NCI-H1436 treated with DMSO at 0.1 percent for 48 hours (cell line): ENCODE results near the gene SBNO2.
"Not testable (repeated sequence)": the region's sequence is repeated elsewhere in the genome, so short reads cannot be mapped to it uniquely, and the experiment has no call there.

ENCODE experiments used
- DNase-seq: peaks from one replicate; lab custom pipeline; 2025; lab: John Stamatoyannopoulos, UW

Gene SBNO2

DNA sequence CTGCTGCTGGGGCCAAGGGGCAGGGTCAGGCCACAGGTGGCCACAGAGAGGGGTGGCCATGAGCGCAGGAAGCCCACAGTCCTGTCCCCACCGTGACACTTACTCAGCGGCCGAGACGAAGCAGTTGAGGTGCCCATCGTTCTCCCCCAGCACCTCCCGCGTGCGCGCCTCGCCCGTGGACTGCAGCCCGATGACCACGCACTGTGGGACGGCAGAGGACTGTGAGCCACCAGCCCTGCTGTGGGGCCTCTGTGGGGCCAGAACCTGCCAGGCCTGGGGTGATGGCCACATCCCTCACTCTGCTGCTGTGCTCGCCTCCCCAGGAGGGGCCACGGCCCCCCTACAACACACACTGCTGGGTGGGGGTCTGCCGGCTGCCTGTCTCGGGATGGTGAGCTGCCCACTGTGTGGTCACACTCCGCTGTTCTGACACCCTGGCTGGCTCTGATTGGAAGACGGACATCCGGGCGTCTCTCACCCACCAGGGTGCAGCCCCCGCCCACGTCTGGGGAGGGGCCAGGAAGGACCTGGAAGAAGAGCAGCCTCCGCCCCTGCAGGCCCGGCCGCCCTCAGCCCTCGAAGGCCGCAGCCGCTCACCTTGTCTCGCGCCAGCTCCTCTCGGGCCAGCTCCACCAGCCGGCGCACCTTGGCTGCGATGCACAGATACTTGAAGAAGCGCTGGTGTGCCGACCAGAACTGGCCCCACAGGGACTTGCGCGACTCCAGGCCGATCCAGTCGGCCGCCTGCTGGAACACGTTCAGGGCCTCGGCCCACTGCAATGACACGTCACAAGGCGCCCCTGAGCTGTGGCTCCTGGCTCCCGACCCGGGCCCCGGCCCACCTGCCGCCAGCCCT is 57.1 kb downstream of the SBNO2 start:
- no peak for DNase-seq

DNA sequence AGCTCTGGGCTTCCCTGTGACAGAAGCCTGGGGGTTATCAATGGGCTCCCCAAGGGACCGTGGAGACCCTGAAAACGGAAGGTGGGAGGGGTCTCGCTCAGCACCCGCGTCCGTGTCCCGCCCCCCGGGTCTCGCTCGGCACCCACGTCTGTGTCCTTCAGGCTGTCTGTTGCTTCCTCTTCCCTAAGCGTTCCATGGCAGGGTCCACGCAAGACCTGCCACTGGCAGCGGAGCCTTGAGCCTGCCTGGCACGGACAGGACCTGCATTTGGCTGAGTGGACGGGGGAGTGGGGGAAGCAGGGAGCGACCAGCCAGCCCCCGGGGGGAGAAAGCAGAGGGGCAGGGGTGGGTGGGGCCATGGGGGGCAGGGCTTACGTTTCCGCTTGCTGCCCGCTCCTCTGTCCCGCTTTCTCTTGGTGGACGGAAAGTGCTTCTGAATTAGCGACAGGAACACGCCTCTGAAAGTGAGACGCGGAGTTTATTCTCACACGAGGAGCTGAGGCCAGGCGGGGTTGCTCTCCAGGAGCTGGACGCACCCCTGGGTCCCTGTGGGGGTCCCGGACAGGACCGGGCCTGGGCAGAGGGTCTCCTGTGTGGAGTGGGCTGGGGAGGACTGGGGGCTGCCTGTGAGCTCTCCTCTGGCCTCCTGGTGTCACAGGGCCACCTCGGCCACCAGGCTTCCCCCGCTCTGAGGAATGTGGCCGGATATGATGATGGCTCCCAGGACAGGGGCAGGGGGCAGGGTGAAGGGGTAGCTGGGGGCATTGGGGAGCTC is 58.2 kb downstream of the SBNO2 start:
- DNase-seq = no peak

DNA sequence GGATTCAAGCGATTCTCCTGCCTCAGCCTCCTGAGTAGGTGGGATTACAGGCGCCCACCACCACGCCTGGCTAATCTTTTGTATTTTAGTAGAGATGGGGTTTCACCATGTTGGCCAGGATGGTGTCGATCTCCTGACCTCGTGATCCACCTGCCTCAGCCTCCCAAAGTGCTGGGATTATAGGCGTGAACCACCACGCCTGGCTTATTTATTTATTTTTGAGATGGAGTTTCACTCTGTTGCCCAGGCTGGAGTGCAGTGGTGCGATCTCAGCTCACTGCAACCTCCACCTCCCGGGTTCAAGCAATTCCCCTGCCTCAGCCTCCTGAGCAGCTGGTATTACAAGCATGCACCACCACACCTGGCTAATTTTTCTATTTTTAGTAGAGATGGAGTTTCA is 59.3 kb downstream of the SBNO2 start:
- DNase-seq = not testable (repeated sequence)

DNA sequence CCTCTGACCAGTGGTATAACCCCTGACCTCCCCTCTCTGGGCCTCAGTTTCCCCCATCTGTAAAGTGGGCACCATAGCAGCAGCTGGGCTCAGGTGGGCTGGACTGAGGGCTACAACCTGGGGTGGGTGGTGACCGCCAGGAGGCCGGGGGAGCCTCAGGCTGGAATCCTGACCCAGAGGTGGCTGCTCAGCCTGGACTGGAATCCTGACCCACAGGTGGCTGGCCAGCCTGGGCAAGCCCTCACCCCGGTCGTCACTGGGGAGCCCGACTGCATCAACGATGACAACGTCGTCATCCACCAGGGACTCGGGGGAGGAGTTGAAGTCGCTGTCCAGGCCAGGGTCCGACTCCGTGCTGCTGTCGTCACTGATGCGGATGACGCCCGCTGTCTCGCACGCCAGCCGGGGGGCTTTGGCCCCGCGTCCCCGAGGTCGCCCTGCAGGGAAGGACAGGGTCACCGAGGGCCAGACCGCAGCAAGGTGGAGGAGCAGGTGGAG is 60.0 kb downstream of the SBNO2 start:
- no peak for DNase-seq

DNA sequence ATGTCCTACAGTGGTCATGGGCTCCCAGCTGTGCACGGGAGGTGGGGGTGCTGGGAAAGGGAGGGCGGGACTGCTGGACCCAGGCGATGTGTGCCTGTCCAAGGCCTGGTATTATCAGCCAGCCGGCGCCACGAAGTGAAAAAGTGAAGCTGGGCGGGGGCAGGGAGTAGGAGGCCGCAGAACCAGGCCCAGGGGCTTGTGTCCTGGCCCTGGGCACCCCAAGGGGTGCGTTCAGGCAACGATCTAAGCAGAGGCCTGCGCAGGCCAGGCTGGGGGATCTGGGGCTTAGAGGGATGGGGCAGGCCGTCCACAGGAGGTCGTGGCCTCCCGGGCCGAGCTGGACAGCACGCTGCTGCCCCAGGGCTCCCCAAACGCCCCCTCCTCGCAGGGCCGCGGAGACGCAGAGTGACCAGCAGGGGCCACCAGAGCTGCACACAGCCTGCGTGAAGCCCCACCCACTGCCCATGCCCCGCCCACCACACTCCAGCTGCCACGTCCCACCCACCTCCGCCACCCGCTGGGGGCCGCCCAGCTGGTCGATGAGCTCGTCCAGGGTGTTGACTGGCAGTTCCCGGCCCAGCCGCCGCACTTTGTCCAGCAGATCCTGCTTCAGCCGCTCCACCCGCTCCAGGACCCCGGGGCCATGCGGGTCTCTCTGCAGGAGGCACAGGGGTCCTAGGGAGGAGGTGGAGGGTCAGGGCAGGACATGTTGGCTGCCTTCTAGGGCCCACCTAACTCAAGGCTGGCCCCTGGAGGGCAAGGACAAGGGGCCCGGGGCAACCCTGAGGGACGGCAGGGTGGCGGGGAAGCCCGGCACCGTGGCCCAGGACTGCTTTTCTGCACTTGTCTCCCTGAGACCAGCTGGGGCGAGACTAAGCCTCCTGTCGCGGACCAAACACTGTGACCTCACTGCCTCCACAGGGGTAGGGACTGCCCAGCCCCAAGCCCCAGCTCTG is 60.8 kb downstream of the SBNO2 start:
- DNase-seq = no peak

DNA sequence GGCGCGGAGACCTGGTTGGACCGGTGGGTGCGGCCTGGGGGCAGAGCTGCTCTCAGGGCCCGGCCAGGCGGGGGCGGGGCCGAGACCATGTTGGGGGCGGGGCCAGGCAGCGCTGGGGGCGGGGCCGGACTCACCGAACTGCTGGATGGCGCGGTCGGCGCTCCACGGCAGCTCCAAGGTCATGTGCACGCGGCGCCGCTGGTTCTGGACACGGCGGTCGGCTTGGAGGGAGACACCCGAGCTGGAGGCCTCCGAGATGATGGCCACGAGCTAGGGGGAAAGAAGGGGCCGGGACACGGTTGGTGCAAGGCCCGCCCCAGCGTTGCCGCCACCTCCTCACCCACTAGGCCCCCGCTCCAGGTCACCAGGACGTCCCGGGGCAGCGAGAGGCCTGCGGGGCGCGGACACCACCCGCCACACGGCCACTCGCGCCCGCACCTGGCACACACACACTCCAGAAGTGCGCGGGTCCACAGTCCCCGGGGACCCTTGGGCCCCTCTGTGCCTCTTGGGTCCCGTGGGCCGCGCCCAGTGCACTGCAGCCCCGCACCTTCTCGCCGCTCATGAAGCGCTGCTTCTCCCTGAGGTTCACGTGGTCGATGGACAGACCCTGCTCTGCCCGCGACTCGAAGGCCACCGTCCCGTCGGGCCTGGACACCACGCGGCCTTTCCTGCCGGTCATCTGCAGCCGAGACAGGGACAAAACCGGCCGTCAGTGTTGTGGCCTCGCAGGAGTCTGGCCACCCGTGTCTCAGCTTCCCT is 61.6 kb downstream of the SBNO2 start:
- no peak for DNase-seq

DNA sequence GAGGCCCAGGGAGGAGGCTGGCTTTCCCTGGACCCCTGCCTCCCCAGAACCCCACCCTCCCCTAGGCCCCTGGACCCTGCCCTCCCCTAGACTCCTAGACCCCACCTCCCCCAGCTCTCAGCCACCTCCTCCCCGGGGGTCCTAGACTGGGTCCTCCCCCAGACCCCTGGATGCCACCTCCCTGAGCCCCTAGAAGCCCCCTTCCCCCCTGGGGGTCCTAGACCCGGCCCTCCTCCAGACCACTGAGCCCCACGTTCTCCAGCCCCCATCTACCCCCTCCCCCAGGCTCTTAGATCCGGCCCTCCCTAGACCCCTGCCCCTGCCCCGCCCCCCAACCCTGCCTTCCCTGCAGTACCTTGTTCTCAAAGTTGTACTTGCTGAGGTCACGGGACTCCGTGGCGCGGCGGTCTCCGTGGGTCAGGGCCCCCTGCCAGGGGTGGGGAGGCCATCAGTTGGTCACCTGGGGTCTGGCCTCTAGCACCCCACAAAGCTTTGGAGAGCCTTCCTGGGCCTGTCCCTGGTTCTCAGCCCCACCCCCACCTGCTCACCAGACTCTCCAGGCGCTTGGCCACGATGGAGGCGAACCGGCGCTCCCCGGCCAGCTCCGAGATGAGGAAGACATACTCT is 62.3 kb downstream of the SBNO2 start:
- no peak for DNase-seq

DNA sequence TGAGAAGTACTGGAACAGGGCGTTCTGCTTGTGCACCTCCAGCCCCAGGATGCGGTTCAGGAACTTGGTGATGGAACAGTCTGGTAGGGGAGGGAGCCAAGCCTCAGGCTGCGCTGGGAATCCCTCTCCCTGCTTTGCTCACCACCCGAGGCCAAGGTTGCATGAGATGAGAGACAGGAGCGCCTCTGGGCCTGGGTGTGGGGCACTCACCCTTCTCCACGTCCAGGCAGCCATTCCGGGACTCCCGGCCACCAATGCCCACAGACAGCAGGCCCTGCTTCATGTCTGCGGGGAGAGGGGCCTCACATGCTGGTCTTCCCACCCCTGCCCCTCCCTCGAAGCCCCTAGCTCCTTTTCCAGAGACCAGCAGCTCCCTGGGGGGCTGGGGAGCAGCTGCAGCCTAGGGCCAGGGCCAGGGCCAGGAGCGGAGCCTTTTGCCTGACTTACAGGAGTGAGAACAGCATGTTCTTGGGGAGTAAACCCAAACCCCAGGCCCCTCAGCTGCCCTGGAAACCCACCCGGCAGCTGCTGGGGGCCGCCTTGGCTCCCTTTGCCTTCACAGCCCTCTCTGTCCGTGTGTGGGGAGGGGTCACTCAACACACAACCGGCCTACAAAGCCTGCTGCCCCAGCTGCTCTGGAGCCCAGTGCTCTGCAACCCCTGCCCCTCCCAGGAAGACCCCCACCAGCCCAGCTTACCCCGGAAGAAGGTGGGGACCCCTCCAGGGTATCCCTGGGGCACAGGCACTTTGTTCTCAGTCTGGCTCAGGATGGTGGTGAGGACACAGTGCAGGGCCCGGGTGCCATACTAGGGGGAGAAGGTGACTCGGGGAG is 63.0 kb downstream of the SBNO2 start:
- DNase-seq = no peak

DNA sequence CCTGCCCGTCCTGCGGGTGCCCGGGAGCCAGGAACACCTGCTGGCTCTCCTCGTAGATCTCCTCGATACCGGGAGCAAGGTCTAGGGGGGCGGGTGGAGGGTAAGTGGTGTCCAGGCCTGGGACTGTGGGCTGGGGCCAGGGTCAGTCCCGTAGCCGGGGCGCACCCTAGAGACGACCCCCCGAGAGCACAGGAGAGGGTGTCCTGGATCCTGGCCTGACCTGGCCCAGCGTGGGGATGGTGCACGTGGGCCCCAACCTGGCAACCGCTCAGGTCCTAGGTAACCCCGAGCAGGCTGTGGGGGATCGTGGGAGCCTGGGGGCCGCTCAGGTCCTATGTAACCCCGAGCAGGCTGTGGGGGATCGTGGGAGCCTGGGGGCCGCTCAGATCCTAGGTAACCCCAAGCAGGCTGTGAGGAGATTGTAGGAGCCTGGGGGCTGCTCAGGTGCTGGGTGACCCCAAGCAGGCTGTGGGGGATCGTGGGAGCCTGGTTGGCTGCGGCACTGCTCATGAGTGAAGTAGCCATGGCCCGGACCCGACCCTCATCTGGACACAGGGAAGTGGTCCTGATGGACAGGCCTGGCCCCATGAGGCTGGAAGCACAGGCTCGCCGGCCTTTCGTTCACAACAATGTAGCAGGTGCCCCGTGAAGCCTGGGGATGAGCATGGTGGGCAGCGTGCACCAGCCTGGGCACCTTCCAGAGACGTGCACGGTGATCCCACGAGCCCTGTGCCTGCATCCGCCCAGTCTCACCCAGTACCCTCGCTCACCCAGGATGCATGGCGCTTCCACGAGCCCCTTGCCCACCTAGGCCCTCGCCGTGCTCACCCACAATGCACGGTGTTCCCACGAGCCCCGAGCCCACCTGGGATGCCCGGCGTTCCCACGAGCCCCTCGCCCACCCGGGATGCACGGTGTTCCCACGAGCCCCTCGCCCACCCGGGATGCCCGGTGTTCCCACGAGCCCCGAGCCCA is 64.1 kb downstream of the SBNO2 start:
- no peak for DNase-seq

DNA sequence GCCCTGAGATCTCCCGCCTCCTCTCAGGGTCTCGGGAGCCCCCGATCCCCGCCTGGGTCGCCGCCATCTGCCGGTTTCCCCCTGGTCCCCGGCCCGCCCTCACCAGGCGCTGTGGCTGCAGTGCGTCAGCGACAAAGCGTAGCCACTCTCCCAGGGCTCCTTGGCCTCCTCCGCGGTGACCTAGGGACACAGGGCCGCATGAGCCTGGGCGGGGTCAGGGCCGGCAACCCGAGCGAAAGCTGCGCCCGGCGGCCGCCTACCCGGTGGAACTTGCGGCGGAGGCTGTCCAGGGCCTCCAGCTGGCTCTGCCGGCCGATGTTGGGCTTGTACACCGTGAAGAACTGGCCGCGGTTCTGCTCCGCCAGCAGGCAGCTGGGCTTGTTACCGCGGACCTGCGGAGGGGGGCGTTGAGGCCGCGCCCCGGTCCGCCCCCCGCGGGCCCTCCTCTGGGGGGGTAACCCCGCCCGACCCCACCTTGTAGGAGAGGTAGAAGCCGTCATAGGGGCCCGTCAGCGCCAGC is 65.0 kb downstream of the SBNO2 start:
- DNase-seq = no peak

DNA sequence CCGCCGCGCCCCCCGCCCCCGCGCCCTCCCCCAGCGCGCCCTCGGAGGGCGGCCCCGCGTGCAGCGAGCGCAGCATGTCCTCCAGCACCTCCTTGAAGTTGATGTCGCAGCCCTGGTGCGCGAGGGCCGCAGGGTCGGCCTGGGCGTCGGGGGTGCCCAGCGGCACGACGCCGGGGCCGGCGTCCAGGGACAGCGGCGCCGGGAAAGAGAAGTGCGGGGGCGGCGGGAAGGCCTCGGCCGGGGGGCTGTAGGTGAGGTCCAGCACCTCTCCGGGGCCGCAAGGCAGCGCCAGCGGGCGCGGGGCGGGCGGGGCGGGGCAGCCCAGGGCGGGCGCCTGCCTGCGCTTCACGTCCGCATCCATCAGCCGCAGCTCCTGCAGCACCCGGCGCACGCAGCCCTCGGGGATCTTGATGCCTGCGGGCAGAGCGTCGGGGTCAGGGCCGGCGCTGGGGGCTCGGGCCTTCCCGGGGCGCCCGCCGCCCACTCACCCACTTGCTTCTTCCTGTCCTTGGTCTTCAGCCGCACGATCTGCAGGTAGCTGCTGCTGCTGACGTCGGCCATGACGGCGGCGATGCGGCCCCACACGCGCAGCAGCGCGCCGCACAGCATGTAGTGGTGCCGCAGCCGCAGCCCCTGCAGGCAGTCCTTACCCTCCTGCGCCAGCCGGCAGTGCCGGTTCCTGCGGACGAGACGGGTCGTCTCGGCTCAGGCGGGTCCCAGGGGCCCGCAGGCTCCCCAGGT is 65.6 kb downstream of the SBNO2 start:
- no peak for DNase-seq

DNA sequence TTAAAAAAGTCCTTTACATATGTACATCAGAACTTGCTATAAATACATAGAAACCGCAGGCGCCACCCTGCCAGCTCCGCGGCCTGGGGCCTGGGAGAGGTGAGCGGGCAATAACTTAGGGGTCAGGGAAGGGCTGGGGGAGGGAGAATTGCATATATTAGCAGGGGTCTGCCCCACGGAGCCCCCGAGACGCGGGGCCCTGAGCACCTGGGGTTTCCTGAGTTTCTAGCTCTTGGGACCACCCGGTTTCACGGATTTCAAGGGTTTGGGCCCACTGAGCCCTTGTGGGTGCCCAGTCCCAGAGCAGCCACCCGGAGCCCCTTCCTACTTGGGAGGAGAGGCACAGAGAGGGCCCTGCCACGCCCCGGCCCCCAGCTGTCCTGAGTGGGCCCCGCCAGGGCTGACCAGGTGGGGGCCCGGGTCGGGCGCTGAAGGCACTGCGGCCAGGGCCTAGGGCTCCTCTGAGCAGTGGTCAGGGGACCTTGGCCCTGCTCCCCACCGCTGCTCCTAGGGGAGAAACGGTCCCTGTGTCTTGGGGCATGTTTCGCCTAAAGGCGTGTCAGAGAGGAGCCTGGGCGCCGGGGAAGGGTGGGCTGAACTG is 66.3 kb downstream of the SBNO2 start:
- DNase-seq = no peak

DNA sequence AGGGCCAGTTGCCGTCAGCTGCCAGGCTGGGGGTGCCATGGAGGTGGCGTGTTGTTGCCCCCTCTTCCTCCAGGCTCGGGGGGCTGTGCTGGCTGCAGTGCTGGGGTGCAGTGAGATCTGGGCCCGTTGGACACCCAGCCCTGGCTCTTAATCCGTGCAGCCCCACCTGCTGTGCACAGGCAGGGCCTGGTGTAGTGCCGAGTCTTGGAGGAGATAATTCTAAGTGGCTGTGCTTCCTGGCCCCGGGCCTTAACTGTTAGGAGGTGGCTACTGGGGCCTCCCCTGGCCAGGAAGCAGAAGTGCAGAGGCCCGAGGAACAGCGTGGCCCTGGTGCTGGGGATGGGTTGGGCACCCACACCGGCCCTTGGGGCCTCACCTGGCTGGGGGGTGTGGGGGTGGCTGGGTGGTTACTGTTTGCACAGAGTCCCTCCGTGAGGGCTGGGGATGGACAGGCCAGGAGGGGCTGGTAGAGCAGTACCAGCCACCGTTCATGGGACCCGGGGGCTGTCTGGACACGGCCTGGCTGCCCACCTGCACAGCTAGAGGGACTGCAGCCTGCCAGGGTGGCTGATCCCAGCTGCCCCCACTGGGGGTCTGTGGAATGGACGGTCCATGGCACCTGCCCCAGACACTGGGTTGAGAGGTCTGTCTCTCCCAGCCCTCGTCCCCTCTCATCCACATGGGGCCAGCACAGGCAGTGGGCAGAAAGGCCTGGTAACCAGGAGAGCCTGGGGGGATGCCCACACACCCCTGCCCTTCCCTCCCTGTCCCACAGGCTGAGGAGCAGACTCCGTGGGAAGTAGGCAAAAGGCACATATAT is 67.0 kb downstream of the SBNO2 start:
- DNase-seq = no peak

DNA sequence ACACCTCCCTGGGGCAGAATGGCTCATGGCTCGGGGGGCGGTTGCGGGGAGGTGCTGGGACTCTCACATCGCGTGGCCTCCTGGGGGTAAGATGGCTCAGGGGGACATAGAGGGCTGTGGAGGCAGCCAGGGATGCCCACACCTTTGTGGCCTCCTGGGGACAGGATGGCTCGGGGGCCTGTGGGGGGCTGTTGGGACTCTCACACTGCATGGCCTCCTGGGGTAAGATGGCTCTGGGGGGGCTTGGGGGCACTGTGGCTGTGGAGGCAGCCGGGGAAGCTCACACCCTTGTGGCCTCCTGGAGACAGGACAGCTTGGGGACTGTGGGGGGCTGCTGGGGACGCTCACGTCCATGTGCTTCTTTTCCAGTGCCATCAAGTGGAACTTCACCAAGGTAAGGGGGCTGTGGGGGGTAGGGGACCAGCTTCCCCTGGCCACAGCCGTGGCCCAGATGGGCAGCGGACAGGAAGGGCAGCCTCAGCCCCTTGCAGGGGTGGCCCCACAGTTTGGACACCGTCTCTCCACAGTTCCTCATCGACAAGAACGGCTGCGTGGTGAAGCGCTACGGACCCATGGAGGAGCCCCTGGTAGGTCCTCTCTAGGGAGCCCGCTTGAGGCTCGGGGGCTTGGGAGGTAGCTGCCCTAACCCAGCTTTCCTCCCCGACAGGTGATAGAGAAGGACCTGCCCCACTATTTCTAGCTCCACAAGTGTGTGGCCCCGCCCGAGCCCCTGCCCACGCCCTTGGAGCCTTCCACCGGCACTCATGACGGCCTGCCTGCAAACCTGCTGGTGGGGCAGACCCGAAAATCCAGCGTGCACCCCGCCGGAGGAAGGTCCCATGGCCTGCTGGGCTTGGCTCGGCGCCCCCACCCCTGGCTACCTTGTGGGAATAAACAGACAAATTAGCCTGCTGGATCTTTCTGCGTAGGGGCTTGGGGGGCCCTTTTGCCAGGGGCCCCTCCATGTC is 67.9 kb downstream of the SBNO2 start:
- no peak for DNase-seq
